Fibroblast of mammary gland (primary cell): ENCODE results near the gene B3GALT5.

Experiments used
- DNase-seq: peaks from one replicate; pipeline ENCODE4 v3.0.0-alpha.2; 2010; ENCODE audit warnings: low read depth
- H3K4me3 ChIP-seq: 2 replicates; pipeline ENCODE4 v1.5.1; 2011; ENCODE audit warnings: low read depth, mild to moderate bottlenecking, low read length, moderate library complexity; ENCODE audit not compliant: control insufficient read depth
- CTCF ChIP-seq: conservative IDR thresholded peaks from 2 replicates; pipeline ENCODE4 v1.5.1; 2011; ENCODE audit warnings: low read depth, low read length, inconsistent platforms; ENCODE audit not compliant: control insufficient read depth, insufficient read depth

B3GALT5 gene

GRCh38 chr21:39700318-39700717 is 87.6 kb downstream of the B3GALT5 start:
- H3K4me3 ChIP-seq, result no peak overlapping the region
- DNase-seq, result no peak
- no peak for TF ChIP-seq CTCF

DNA sequence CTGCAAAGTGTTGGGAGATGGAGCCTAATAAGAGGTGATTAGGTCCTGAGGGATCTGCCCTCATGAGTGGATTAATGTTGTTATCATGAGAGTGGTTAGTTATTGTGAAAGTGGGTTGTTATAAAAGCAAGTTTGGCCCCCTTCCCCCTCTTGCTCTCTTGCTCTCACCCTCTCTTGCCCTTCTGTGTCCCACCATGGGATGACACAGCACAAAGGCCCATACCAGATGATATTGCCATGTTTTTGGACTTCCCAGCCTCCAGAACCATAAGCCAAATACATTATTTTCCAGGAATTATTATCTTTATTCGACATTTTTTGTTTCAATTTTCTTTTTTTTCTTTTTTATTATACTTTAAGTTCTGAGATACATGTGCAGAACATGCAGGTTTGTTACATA is 90.8 kb downstream of the B3GALT5 start:
- no peak overlapping the region for H3K4me3 ChIP-seq
- DNase-seq, result no peak
- TF ChIP-seq CTCF, result no peak

- DNase-seq, result no peak
- H3K4me3 ChIP-seq, result no peak overlapping the region
- peak; percentile 18 for TF ChIP-seq CTCF
Measured at GRCh38 chr21:39705849-39706248, 93.1 kb downstream of the B3GALT5 start.

DNA sequence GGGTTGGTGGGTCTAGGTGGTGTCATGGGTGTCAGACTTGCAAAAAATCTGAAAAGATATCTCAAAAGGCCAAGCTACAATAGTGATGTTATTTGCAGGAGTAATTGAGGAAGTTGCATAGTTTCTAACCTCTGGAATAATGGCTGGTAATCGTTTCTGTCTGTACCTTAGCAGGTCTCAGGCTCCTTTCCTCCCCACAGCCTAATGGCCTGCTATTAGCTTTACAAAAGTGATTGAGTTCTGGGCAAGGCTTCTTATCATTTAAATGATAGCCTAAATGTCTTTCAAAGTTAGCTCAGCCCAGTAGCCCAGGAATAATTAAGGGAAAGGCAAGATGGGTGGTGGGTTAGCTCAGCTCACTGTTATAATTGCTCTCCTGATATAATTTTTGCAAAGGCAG is 94.6 kb downstream of the B3GALT5 start:
- no peak overlapping the region for H3K4me3 ChIP-seq
- no peak for TF ChIP-seq CTCF
- DNase-seq, result no peak

DNA sequence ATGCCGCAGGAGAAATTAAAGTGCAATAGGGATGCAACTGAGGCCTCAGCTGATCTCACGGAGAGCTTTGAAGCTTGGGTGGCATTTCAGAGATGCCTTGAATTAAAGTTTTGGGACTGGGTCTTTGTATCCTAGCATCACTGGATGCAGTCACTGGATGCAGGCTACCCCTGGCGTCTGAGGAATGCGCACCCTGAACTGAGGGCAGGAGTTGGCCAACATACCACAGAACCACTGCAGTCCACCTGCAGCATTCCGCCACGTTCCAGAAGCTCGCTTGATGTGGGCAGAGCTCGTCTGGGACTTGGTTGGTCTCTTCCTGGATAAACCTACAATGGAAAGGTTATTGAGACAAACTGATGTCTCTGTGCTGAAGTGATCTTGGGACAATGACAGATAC is 98.1 kb downstream of the B3GALT5 start:
- H3K4me3 ChIP-seq, result no peak overlapping the region
- no peak for TF ChIP-seq CTCF
- no peak for DNase-seq

- DNase-seq, result no peak
- no peak for TF ChIP-seq CTCF
- H3K4me3 ChIP-seq, result no peak overlapping the region
Measured at GRCh38 chr21:39712273-39712672, 99.5 kb downstream of the B3GALT5 start.

DNA sequence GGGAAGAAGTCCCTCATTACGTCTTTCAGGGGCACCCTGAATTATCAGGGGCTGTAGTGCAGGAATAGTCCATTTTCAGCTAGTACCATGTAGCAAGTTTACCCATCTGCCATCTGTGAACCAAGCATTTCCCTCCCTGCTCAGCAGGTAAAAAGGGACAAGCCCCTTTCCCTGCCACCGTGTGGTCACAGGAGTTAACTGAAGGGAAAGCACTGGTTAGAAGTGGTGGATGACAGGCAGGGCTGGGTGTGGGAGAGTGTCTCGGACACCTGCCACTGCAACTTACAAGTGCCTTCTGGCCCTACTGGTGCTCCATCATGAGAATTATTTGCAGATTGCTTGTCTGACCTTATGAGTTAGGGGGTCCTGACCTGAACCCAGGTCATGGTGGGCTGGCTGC is 100.2 kb downstream of the B3GALT5 start:
- no peak overlapping the region for H3K4me3 ChIP-seq
- no peak for DNase-seq
- TF ChIP-seq CTCF, result no peak
